ENCODE data around the gene TJP1.

DNA sequence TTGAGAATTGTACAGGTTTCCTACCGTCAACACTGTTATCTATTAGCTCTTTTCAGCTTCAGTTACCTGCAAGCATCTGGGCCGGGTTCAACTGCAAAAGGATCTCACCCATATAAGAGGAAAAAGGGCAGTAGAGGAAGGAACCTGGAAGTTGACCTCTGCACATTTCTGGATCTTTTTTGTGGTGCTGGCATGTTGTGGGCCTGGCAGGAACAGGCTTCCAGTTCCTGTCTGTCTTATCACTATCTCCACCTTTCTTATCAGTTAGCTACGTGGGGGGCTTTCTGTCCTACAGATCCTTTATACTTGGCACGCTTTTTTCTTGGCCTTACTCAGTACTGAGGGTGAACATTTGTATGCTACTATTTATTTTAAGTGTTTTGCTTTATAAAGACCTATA is 42.2 kb upstream of the TJP1 start:
- TF ChIP-seq, protein P1, sequence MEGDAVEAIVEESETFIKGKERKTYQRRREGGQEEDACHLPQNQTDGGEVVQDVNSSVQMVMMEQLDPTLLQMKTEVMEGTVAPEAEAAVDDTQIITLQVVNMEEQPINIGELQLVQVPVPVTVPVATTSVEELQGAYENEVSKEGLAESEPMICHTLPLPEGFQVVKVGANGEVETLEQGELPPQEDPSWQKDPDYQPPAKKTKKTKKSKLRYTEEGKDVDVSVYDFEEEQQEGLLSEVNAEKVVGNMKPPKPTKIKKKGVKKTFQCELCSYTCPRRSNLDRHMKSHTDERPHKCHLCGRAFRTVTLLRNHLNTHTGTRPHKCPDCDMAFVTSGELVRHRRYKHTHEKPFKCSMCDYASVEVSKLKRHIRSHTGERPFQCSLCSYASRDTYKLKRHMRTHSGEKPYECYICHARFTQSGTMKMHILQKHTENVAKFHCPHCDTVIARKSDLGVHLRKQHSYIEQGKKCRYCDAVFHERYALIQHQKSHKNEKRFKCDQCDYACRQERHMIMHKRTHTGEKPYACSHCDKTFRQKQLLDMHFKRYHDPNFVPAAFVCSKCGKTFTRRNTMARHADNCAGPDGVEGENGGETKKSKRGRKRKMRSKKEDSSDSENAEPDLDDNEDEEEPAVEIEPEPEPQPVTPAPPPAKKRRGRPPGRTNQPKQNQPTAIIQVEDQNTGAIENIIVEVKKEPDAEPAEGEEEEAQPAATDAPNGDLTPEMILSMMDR (IDR thresholded peaks at IDR 0.05) = no peak
- no peak for TF ChIP-seq POLR2A (IDR thresholded peaks at IDR 0.05)
